D721Med (cell line): Measurements from ENCODE around the gene SFR1.

Source experiments
- DNase-seq: peaks from one replicate; pipeline ENCODE4 v3.0.0; 2011; ENCODE audit warnings: low spot score; ENCODE audit not compliant: insufficient read length
- FAIRE-seq: peaks from 2 replicates; lab custom pipeline; 2011; peaks lifted over from hg19 to GRCh38; lab: Jason Lieb, UNC
- CTCF ChIP-seq: IDR thresholded peaks from 2 replicates; pipeline ENCODE4 v1.5.1; 2012; ENCODE audit warnings: mild to moderate bottlenecking, control low read depth; ENCODE audit not compliant: insufficient read depth; ENCODE audit errors: missing control alignments

The SFR1 gene

DNA sequence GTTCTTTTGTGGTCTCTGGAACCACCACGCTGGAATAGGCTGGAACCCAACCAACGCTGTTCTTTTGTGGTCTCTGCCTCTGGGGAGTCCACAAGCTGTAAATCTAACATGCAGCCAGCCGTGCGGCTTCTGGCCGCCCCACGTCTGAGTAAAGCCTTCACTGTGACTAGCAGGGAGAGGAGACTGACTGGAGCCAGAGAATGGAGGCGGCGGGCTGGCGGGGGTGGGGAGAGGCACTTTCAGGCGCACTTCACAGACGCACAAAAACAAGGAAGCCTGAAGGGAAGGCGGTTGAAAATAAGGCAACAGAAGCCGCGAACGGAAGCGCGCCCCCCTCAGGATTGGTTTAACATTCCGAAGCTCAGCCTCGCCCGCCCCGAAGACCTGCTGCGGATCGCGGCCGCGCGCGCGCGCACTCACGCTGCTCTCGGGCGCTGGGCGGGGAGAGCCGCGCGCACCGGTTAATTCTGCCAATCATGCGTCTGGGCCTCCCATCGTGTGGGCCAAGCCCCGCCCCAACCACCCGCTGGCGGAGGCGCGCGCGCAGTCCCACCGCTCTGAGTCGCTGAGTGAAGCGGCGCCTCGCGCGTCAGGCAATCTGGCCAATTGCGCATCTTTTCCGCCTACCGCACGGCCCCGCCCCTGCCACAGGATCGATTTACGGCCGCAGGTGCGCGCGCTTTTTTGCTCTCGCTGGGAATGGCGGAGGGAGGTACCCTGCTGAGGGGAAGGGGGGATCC, at the start of gene SFR1:
Gene SFR1 (plus strand): TSS at position 687 of the 740 bp plus-strand sequence. CDS start 13 bp downstream, at position 700.
- peak; percentile 65 for TF ChIP-seq CTCF
- FAIRE-seq, result no peak
- peak; percentile 48 for DNase-seq

GRCh38 chr10:104072786-104073185, 49.2 kb upstream of the SFR1 start:
- TF ChIP-seq CTCF, result no peak
- DNase-seq, result no peak
- no peak for FAIRE-seq

- DNase-seq (no peak), FAIRE-seq (no peak)
- TF ChIP-seq CTCF, result no peak
These were observed 47.5 kb upstream of the SFR1 start for GRCh38 chr10:104074505-104074904.

- no peak for DNase-seq
These were observed 45.2 kb upstream of the SFR1 start for GRCh38 chr10:104076743-104077160.

DNA sequence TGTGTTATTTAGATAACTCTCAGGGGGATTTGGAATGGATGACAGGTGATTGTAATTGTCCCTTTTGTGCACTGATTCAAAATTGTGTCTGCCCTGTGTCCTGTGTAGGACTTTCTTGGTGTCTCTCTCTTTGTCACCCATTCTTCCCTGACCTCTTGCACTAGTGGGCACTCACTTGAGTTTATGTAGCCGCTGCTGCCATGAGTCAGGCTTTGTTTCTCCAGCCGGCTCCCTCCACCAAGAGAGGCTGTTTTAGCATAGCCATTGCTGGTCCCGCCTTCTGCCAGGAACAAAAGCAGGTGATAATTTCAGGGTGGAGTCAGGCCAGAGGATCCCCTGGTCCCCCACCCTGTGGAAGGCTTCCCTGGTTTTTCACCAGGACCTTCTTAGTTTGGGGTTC, 44.7 kb upstream of the SFR1 start:
- FAIRE-seq, result no peak

More at GRCh38 chr10:104076743-104077160, 45.2 kb upstream of the SFR1 start:
- no peak for TF ChIP-seq CTCF
- FAIRE-seq, result no peak

DNA sequence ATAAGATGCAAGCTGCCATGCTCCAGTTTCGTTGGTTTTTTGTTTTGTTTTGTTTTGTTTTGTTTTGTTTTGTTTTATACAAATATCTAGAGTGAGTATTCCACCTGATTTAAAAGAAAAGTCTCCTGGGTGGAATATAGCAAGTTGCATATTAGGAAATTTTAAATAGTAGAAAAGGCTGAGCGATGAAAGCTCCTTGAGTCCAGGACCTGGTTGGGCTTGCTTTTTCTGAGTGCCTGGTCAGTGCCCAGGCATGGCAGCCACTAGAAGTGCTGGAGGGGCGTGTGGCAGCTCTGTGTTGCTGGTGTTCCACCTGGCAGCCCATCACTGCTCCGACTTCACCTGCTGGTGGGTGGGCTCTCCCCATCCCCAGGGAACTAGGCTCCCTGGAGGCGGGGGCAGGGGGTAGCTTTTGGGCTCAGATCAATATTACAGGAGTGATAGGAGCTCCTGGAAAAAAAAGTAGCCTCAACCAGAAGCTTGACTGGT, 44.3 kb upstream of the SFR1 start:
- DNase-seq (no peak), FAIRE-seq (no peak)

More for the DNA sequence above, 44.7 kb upstream of the SFR1 start:
- DNase-seq, result no peak
- no peak for TF ChIP-seq CTCF

More for the DNA sequence above, 44.3 kb upstream of the SFR1 start:
- TF ChIP-seq CTCF, result no peak
